Skin of body (tissue), 2 donors: ENCODE results near the gene DNM1. TPM values are rescaled to one million over a fixed set of nuclear protein-coding genes. Genes with fewer than 3 reads are reported as not detected.

Experiments
- DNase-seq: peaks from one replicate; lab custom pipeline; 2025; lab: John Stamatoyannopoulos, UW
- total RNA-seq: library from RNA; depleted of rRNA; stranded (reverse); fragments of >200 nt; gene quantifications from one replicate; pipeline ENCODE4 v1.2.3, GENCODE V29; 2014

The DNM1 gene
- total RNA-seq, 1 donor from 2014 or later, result 58.4 TPM

- no peak for DNase-seq
Observed at GRCh38 chr9:128249908-128250838, 47.0 kb downstream of the DNM1 start.

GRCh38 chr9:128250839-128251731 lies 47.9 kb downstream of the DNM1 start:
- DNase-seq, result no peak

GRCh38 chr9:128251732-128252100 lies 48.5 kb downstream of the DNM1 start:
- DNase-seq, result no peak

GRCh38 chr9:128252317-128253139 lies 49.3 kb downstream of the DNM1 start:
- DNase-seq, result no peak

GRCh38 chr9:128253140-128253990 lies 50.2 kb downstream of the DNM1 start:
- DNase-seq, result no peak

DNA sequence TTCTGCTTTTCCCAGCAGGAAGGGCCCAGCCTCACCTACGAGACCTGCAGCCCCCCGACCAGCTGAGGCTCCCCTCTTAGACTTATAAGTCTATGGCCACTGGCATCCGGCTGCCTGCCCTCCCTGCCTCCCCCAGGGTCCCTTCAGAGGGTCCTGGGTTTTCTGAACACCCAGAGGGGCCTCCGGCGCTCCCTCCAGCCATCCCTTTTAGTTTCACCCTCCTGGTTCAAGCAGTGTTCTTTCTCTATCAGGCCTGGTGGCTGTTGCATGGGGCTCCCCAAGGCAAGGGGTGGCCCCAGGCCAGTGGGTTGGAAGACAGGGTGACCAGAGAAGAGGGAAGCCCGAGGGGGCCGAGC lies 50.8 kb downstream of the DNM1 start:
- DNase-seq, result no peak

DNA sequence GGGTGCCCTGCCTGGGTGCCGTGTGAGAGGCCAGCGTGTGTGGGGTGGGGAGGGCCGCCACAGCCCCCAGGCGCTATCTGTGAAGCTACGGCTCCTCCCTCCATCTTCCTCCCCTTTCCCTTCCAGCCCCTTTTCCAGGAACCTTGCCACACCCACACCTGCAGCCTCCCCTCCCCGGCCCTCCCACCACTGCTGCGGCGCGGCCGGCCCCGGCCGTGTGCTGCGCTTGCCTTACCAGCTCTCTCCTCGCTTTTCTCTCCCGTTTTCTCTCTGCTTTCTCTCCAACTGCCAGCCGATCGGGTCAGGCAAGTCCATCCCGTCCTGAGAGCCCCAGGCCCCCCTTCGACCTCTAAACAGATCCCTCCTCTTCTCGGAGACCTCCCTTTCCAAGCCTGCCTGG lies 51.2 kb downstream of the DNM1 start:
- no peak for DNase-seq

- DNase-seq, result peak; percentile 43
Observed at GRCh38 chr9:128254855-128255759, 51.9 kb downstream of the DNM1 start.

DNA sequence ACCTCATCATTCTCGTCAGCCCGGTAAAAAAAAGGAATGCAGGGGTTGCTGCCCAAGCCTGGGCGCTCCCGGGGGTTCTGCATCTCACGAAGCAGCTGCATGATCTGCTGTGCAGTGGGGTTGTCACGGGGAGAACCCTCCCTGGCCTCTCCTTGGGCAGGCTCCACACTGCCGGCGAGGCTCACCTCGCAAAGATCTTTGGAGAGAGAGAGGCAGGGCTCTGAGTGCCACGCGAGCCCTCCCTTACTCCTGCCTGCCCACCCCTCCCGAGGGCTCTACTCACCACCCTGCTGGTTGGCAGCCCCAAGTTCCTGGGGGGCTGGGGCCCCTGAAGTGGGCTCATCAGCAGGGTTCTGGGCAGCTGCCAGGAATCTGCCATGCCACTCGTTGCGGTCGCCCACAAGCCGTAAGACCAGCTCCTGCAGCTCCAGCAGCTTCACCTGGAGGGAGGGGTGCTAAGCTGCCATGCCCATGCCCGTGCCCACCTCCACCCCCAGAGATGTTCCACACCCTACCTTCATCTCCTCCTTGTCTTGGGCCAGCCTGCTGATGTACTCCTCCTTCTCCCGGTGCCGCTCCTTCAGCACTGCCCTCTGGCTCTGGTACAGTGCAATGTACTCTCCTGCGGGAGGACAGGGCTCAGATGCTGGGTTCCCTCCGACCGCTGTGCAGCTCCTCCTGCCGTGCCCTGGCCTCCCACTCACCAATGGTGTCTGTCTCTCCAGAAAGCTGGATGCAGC lies 54.1 kb downstream of the DNM1 start:
- no peak for DNase-seq

DNA sequence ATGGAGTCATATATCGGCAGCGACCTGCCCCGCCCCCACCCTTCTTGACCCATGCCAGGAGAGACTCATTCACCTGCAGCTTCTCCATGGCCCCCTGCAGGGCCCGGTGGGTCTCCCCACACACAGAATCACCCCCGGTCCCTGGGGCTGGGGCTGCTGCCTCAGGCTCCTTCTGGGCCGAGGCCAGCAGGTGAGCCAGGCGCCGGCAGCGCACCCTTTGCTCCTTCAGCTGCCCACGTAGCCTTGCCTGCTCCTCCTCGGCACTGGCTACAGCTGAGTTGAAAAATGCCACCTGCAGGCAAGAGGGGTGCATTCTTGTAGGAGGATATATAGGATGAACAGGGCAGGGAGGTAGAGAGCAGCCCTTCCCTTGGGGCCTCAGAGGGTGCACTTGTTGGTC lies 54.7 kb downstream of the DNM1 start:
- DNase-seq, result no peak

- no peak for DNase-seq
Observed at GRCh38 chr9:128258326-128258725, 55.1 kb downstream of the DNM1 start.

GRCh38 chr9:128259156-128259555 lies 56.0 kb downstream of the DNM1 start:
- DNase-seq, result no peak

DNA sequence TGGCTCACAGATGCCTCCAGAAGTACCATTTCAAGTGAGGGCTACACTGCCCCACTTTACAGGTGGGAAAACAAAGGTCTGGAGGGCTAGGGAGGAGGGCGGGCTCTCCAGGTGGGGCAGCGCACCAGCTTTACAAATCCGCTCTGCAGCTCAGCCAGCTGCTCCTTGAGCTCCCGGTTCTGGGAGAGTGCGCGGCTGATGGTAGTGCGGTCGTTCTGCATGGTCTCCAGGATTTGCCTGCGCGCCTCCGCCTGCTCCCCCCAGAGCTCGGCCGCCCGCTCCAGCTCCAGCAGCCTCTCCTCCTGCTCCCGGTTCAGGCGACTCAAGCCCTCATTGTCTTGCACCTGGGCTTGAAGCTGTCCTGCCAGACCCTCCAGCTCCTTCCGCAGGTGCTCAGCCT lies 57.2 kb downstream of the DNM1 start:
- no peak for DNase-seq

DNA sequence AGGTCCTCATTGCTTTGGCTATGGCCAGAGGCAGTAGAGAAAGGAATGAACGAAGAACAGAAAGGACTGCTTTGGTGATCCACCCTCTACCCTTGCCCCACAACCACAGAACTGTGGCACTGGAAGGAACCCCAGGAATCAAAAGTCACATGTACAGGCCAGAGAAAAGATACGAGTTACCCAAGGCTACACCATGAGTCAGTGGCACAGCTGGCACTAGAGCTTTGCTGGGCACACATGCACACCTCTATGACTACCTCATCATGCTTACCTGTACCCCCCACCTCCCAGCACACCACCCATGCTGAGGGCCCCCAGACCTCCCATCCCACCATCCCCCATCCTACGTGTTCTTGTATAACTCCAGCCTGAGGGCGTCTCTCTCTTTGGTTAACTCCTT lies 59.5 kb downstream of the DNM1 start:
- DNase-seq, result no peak

GRCh38 chr9:128265348-128265847 lies 62.2 kb downstream of the DNM1 start:
- DNase-seq, result no peak

GRCh38 chr9:128266868-128267590 lies 63.9 kb downstream of the DNM1 start:
- DNase-seq, result no peak

DNA sequence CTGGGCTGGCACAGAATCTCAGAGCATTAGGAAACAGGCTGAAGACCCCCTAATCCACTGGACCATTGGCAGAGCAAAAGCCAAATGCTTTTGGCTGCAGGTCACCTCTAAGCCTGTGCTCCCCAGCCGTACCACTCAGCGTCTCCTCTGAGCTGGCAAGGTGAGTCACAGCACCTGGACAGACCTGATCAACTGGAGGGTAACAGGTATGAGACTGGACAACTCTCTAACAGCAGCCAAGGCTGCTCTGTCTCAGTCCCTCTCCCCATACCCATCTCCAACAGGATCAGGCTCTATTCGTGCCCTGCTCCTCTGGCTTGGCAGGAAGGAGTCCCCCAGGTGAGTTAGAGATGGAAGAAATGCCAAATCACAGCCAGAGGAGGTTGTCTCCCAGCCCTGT lies 67.9 kb downstream of the DNM1 start:
- no peak for DNase-seq

DNA sequence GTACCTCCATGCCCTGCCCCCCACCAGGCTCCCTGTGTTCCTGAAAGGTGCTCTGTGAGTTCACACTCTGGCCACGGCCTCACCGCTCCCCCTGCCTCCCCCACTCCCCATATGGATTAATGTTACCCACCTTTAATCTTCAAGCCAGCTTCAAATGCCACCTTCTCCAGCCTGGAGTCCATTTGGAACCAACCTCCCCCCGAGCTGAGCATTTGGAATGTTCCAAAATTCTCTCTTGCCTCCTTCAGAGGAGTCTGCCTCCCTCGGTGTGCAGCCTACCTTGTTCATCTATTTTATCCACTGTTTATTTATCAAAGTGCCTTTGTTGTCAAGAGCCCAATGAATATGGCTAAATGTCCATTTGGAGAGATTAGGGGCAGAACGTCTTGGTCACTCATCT lies 68.3 kb downstream of the DNM1 start:
- DNase-seq, result no peak
